AG09309 (cell line): ENCODE data around the gene TEKT5.

Source experiments
- DNase-seq: peaks from one replicate; pipeline ENCODE4 v3.0.0-alpha.2; 2010; ENCODE audit warnings: low read depth
- H3K4me3 ChIP-seq: 2 replicates; pipeline ENCODE4 v1.5.1; 2011; ENCODE audit warnings: mild to moderate bottlenecking, low read depth, low read length, moderate library complexity; ENCODE audit not compliant: control insufficient read depth
- TF ChIP-seq, protein P1 (sequence below): IDR thresholded peaks from 2 replicates; pipeline ENCODE4 v1.5.1; 2011; ENCODE audit warnings: mild to moderate bottlenecking, low read depth, low read length, inconsistent platforms; ENCODE audit not compliant: insufficient read depth, control insufficient read depth; ENCODE audit errors: missing control alignments

TEKT5 gene

DNA sequence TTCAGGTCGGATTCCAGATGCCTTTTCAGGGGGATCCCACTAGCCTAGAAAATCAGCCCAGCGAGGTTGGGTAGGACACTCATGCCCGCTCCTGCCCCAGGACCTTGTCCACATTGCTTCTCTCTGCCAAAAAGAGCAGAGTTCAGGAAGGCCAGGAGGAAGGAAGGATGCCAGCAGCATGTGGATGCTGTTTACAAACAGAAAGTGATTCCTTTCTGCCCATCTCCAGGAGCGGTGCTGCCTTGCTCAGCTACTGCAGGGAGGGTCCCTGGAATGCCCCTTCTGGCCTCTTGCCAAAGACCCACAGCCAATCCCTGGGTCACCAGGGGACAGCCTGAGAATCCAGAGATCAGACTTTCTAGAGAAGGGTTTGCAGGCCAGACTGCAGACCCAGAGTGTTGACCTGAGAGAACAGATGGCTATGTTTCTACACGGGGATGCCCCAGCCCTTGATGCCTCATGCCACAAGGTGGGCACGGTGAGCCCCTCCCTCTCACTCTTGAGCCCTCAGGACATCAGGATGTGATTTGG is 82.0 kb downstream of the TEKT5 start:
- H3K4me3 ChIP-seq, result no peak overlapping the region
- DNase-seq, result no peak
- TF ChIP-seq, protein P1, sequence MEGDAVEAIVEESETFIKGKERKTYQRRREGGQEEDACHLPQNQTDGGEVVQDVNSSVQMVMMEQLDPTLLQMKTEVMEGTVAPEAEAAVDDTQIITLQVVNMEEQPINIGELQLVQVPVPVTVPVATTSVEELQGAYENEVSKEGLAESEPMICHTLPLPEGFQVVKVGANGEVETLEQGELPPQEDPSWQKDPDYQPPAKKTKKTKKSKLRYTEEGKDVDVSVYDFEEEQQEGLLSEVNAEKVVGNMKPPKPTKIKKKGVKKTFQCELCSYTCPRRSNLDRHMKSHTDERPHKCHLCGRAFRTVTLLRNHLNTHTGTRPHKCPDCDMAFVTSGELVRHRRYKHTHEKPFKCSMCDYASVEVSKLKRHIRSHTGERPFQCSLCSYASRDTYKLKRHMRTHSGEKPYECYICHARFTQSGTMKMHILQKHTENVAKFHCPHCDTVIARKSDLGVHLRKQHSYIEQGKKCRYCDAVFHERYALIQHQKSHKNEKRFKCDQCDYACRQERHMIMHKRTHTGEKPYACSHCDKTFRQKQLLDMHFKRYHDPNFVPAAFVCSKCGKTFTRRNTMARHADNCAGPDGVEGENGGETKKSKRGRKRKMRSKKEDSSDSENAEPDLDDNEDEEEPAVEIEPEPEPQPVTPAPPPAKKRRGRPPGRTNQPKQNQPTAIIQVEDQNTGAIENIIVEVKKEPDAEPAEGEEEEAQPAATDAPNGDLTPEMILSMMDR, result no peak

DNA sequence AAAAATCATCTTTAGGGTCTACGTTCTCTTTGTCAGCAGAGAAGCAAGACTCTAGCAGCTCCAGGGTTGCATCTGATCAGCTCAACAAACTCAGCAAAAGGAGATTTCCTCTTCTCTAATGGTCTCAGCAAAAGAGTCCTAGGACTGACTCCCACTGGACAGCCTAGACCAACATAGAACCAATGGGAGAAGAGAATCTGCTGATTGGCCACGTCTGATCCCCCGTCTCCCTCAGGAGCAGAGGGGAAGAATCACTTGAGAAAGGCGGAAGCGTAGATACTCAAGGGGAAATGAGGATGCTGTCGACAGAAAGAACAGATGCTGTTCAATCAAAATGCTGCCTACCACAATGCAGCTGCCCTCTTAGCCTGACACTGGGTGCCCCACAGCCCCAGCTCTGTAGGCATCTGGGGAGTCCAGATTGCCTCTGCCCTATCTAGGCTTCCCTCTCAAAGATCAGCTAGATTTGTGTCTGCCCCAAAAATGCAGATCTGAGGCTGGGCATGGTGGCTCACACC is 82.8 kb downstream of the TEKT5 start:
- TF ChIP-seq, protein P1, result no peak
- H3K4me3 ChIP-seq, result no peak overlapping the region
- no peak for DNase-seq

DNA sequence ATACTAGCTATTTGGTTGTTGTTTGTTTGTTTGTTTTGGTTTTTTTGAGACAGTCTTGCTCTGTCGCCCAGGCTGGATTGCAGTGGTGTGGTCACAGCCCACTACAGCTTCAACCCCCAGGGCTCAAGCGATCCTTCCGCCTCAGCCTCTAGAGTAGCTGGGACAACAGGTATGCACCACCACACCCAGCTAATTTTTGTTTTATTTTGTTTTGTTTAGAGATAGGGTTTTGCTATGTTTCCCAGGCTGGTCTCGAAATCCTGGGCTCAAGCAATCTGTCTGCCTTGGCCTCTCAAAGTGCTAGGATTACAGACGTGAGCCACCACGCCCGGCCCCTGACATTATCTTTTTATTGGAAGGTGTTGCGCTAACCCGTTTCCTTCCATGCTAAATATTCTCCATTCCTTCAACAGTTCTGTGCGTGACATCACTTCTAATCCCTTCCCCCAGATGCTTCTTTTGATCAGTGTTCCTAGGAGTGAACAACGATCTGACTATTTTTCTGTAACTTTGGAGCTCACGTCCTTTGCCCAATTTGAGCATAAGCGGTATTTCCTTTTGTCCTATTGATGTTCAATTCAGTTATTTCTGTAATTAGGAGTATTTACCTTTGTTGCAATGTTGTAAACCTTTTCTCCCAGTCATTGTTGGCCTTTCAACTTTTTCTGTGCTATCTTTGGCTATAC is 84.1 kb downstream of the TEKT5 start:
- H3K4me3 ChIP-seq, result no peak overlapping the region

DNA sequence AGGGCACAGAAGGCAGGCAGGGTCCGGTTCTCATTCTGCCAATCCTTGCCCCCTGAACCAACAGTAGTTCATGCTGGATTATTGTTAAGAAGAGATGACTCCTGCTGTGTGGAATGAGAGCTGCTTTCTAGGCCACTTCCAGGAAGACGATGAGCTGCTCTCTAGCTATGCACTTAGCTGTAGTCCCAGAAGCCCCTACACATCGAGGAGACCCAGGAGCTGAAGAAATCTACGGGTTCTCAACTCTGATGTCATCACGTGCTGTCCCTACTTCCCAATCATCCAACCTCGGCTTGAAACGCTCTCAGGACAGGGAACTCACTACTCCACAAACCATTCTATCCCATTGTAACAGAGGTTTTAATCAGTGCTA is 85.3 kb downstream of the TEKT5 start:
- no peak overlapping the region for H3K4me3 ChIP-seq
- TF ChIP-seq, protein P1, result no peak
- no peak for DNase-seq

More for the DNA sequence above, 84.1 kb downstream of the TEKT5 start:
- DNase-seq, result no peak
- TF ChIP-seq, protein P1, result no peak

DNA sequence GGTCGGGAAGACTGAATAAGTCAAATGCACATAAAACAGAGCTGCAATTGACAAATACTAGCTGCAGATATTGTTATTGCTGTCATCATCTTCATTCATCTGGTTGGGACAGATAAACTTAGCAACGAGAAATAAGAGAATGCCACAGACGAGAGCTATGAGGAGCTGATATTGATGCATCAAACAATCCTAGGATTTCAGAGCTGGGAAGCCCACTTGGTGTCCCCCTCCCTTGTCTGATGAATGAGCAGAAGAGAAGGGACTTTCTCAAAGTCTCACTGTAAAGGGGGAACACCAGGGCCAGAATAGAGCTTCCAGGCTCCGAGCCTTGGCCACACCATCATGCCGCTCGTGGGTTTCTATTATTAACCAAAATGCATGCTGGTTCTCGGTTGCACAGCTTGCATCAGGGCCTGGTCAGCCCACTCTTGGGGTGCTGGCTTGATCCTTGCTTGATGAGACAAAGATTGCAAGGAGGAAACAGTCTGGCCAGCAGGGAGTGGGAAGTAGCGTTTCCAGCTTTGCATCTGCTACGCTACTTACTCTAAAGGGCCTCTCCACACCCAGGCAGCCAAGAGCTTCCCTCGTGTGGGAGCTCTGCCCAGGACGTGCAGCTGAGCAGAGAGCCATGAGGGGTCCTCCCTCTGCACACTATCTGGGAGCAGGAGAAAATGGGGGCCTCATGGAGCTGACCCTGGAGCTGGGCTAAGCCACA is 85.9 kb downstream of the TEKT5 start:
- no peak for DNase-seq
- no peak overlapping the region for H3K4me3 ChIP-seq
- TF ChIP-seq, protein P1, result no peak

DNA sequence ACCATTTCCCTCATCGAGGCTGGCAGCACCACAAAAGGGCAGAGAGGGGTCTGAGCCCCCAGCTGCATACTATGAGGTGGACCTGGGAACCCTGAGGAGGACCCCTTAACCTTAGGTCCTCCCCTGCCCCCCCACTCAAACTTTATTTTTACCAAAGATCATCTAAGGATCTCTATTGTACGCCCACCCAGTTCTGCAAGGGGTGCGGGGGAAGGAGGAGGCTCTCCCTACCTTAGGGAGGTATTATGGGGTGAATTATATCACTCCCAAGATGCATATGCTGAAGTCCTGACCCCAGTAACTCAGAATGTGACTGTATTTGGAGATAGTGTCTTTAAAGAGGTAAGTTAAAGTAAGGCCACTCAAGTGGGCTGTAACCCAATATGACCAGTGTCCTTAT is 87.6 kb downstream of the TEKT5 start:
- TF ChIP-seq, protein P1, result no peak
- no peak for DNase-seq
- H3K4me3 ChIP-seq, result no peak overlapping the region
